DOHH2 (cell line): ENCODE measurements around the gene OR5D18.

Experiments used
- H3F3A ChIP-seq: fragments of 200-600 bp; sonication (generic), shearing (Covaris generic); 2 replicates; pipeline ENCODE4 v1.6.0; 2016; ENCODE audit warnings: antibody characterized with exemption, mild to moderate bottlenecking; ENCODE audit not compliant: control insufficient read depth, insufficient read depth
- H3K27ac ChIP-seq: fragments of 200-600 bp; sonication (generic); 2 replicates; pipeline ENCODE4 v1.5.1; 2014; ENCODE audit warnings: low read depth, mild to moderate bottlenecking, low read length, moderate library complexity
- H3K27me3 ChIP-seq: fragments of 200-600 bp; sonication (generic); 2 replicates; pipeline ENCODE4 v1.6.1; 2014; ENCODE audit warnings: mild to moderate bottlenecking, low read length, mixed read lengths; ENCODE audit not compliant: control insufficient read depth
- H3K36me3 ChIP-seq: fragments of 200-600 bp; sonication (generic); 2 replicates; pipeline ENCODE4 v1.6.1; 2014; ENCODE audit warnings: mild to moderate bottlenecking, low read length, moderate library complexity, mixed read lengths; ENCODE audit not compliant: control insufficient read depth
- H3K4me1 ChIP-seq: fragments of 200-600 bp; sonication (generic); 2 replicates; pipeline ENCODE4 v1.6.1; 2014; ENCODE audit warnings: mild to moderate bottlenecking, low read length, mixed read lengths; ENCODE audit not compliant: control insufficient read depth
- H3K4me2 ChIP-seq: fragments of 200-600 bp; sonication (generic); 2 replicates; pipeline ENCODE4 v1.6.0; 2014; ENCODE audit warnings: mild to moderate bottlenecking, low read length, moderate library complexity
- H3K4me3 ChIP-seq: fragments of 200-600 bp; sonication (generic); 2 replicates; pipeline ENCODE4 v1.5.1; 2014; ENCODE audit warnings: mild to moderate bottlenecking, low read length, mixed read lengths
- H3K79me2 ChIP-seq: fragments of 200-600 bp; sonication (generic); 2 replicates; pipeline ENCODE4 v1.6.1; 2014; ENCODE audit warnings: mild to moderate bottlenecking, low read length, mixed read lengths; ENCODE audit not compliant: control insufficient read depth
- H3K9me2 ChIP-seq: fragments of 200-600 bp; sonication (generic); replicated peaks from 2 replicates; pipeline ENCODE4 v1.6.1; 2014; ENCODE audit warnings: mild to moderate bottlenecking, low read length, mixed read lengths; ENCODE audit not compliant: control insufficient read depth
- H3K9me3 ChIP-seq: fragments of 200-600 bp; sonication (generic); 2 replicates; pipeline ENCODE4 v1.6.1; 2014; ENCODE audit warnings: antibody characterized with exemption, low read length, mixed read lengths; ENCODE audit not compliant: control insufficient read depth, insufficient read depth
- H4K20me1 ChIP-seq: fragments of 200-600 bp; sonication (generic); 2 replicates; pipeline ENCODE4 v1.6.0; 2014; ENCODE audit warnings: low read depth, mild to moderate bottlenecking, antibody characterized with exemption, low read length, moderate library complexity; ENCODE audit not compliant: control insufficient read depth, insufficient read depth
- EZH2phosphoT487 ChIP-seq: fragments of 200-600 bp; sonication (generic); IDR thresholded peaks from 2 replicates; pipeline ENCODE4 v1.6.1; 2017; ENCODE audit warnings: borderline replicate concordance, mild to moderate bottlenecking, antibody characterized with exemption, low read length, moderate library complexity, mixed read lengths
- TF ChIP-seq, protein P1 (sequence below): fragments of 200-600 bp; sonication (generic); IDR thresholded peaks from one replicate; pipeline ENCODE4 v1.5.1; 2014; ENCODE audit warnings: antibody characterized with exemption, mild to moderate bottlenecking, low read depth, low read length; ENCODE audit not compliant: poor library complexity, severe bottlenecking

Gene OR5D18

DNA sequence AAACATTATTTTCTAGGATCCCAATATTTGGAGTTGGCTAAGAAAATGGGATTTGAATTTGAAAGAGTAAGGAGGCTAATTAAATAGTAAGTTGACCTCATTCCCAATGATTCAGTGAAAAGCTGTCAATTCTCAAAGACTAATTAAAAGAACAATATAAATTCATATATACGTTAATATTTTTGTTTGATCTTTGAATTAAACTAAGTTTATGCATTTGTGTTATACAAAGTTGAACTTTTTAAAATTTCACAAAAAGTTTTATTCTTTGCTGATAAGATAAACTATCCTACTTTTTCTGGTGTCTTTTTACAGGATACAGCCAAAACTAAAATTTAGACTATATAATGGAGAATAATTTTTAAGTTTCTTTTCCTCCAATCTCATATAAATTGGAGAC lies 8.4 kb upstream of the OR5D18 start, which contains the start of gene OR5L1:
TSS of gene OR5L1 (plus strand) at position 301 of the 400 bp plus-strand sequence. CDS start 100 bp downstream, outside the sequence.
- no peaks in the 10 kb centered on the region for H4K20me1 ChIP-seq
- H3K9me2 ChIP-seq = no peaks in the 10 kb centered on the region
- H3K4me2 ChIP-seq = no peak within 1 kb of the TSS
- H3K36me3 ChIP-seq = no peaks in the 10 kb centered on the region
- H3F3A ChIP-seq = no peaks in the 10 kb centered on the region
- no peak for TF ChIP-seq EZH2phosphoT487
- TF ChIP-seq, protein P1, sequence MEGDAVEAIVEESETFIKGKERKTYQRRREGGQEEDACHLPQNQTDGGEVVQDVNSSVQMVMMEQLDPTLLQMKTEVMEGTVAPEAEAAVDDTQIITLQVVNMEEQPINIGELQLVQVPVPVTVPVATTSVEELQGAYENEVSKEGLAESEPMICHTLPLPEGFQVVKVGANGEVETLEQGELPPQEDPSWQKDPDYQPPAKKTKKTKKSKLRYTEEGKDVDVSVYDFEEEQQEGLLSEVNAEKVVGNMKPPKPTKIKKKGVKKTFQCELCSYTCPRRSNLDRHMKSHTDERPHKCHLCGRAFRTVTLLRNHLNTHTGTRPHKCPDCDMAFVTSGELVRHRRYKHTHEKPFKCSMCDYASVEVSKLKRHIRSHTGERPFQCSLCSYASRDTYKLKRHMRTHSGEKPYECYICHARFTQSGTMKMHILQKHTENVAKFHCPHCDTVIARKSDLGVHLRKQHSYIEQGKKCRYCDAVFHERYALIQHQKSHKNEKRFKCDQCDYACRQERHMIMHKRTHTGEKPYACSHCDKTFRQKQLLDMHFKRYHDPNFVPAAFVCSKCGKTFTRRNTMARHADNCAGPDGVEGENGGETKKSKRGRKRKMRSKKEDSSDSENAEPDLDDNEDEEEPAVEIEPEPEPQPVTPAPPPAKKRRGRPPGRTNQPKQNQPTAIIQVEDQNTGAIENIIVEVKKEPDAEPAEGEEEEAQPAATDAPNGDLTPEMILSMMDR = no peak
- no peak within 1 kb of the TSS for H3K27ac ChIP-seq
- no peaks in the 10 kb centered on the region for H3K27me3 ChIP-seq
- H3K9me3 ChIP-seq = peaks cover 4% of the 10 kb centered on the region; the same call in 1 of the 2 replicates
- no peak within 1 kb of the TSS for H3K4me3 ChIP-seq
- H3K4me1 ChIP-seq = no peaks in the 10 kb centered on the region
- H3K79me2 ChIP-seq = no peaks in the 10 kb centered on the region

DNA sequence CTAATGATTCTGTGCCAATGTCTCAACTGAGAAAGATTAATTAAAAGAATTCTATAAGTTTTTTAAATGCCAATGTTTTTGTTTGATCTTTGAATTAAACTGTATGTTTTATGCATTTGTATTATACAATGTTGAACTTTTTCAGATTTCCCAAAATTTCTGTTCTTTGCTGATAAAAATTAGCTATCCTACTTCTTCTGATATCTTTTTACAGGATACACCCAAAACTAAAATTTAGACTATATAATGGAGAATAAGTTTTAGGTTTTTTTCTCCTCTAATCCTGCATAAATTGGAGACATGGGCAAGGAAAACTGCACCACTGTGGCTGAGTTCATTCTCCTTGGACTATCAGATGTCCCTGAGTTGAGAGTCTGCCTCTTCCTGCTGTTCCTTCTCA lies 7.5 kb downstream of the OR5D18 start, which contains the start of gene OR5L2:
TSS of gene OR5L2 (plus strand) at position 301 of the 400 bp plus-strand sequence. CDS start at position 301, 0 bp downstream.
- H4K20me1 ChIP-seq = no peaks in the 10 kb centered on the region
- H3K79me2 ChIP-seq = no peaks in the 10 kb centered on the region
- H3K4me1 ChIP-seq = no peaks in the 10 kb centered on the region
- no peaks in the 10 kb centered on the region for H3K27me3 ChIP-seq
- H3F3A ChIP-seq = no peaks in the 10 kb centered on the region
- H3K36me3 ChIP-seq = no peaks in the 10 kb centered on the region
- H3K4me3 ChIP-seq = no peak within 1 kb of the TSS
- H3K9me2 ChIP-seq = no peaks in the 10 kb centered on the region
- no peaks in the 10 kb centered on the region for H3K9me3 ChIP-seq
- H3K4me2 ChIP-seq = no peak within 1 kb of the TSS
- TF ChIP-seq, protein P1 = no peak
- TF ChIP-seq EZH2phosphoT487 = no peak
- no peak within 1 kb of the TSS for H3K27ac ChIP-seq

DNA sequence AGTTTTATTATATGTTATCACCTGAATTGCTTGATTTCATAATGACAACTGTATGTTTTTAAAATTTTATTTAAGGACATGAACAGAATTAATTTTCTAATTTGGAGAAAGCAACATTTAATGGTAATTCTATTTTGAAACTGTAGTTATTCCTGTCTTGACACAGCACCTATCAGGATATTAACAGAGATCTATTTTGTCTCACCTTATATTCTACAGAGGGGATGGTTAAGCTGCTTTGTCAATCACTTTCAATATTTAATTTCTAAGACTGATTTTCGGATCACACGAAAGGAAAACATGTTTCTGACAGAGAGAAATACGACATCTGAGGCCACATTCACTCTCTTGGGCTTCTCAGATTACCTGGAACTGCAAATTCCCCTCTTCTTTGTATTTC lies 19.0 kb downstream of the OR5D18 start, which contains the start of gene OR5D16:
TSS of gene OR5D16 (plus strand) at position 301 of the 400 bp plus-strand sequence. CDS start at position 301, 0 bp downstream.
- Histone ChIP-seq H3K79me2 (no peaks in the 10 kb centered on the region), H3K4me3 (no peak within 1 kb of the TSS), H3K4me2 (no peak within 1 kb of the TSS), H3K36me3 (no peaks in the 10 kb centered on the region), H3K27ac (no peak within 1 kb of the TSS), H3K9me2 (no peaks in the 10 kb centered on the region), H3K9me3 (peaks cover 7% of the 10 kb centered on the region; the same call in 1 of the 2 replicates), H4K20me1 (no peaks in the 10 kb centered on the region), H3F3A (no peaks in the 10 kb centered on the region), H3K4me1 (no peaks in the 10 kb centered on the region), H3K27me3 (no peaks in the 10 kb centered on the region)
- no peak for TF ChIP-seq EZH2phosphoT487
- TF ChIP-seq, protein P1 = no peak
